H9 (cell line): Measurements from ENCODE around the gene LAMB4. TPM values are rescaled to one million over a fixed set of nuclear protein-coding genes. Genes with fewer than 3 reads are reported as not detected.

Experiments
- DNase-seq: peaks from one replicate; pipeline ENCODE4 v3.0.0-alpha.2; 2017
- H2AFZ ChIP-seq: one replicate; pipeline ENCODE4 v1.6.1; 2013; ENCODE audit warnings: mild to moderate bottlenecking, low read length, control low read depth, moderate library complexity
- H2AK5ac ChIP-seq: 2 replicates; pipeline ENCODE4 v1.6.1; 2013; ENCODE audit warnings: low read length, control low read depth, mixed read lengths; ENCODE audit not compliant: insufficient read length
- H2BK120ac ChIP-seq: one replicate; pipeline ENCODE4 v1.6.1; 2013; ENCODE audit warnings: low read depth, mild to moderate bottlenecking, low read length, control low read depth, inconsistent platforms; ENCODE audit not compliant: poor library complexity, severe bottlenecking
- H2BK12ac ChIP-seq: 2 replicates; pipeline ENCODE4 v1.6.1; 2013; ENCODE audit warnings: low read length, control low read depth, mixed read lengths, low read depth; ENCODE audit not compliant: insufficient read length
- H2BK15ac ChIP-seq: 2 replicates; pipeline ENCODE4 v1.6.1; 2013; ENCODE audit warnings: low read depth, low read length, control low read depth
- H2BK20ac ChIP-seq: one replicate; pipeline ENCODE4 v1.6.1; 2013; ENCODE audit warnings: low read depth, mild to moderate bottlenecking, low read length, control low read depth, inconsistent platforms; ENCODE audit not compliant: poor library complexity, severe bottlenecking
- H2BK5ac ChIP-seq: 2 replicates; pipeline ENCODE4 v1.6.1; 2013; ENCODE audit warnings: low read length, control low read depth, mixed read lengths; ENCODE audit not compliant: insufficient read length
- H3K14ac ChIP-seq: 2 replicates; pipeline ENCODE4 v1.6.1; 2013; ENCODE audit warnings: low read length, control low read depth; ENCODE audit not compliant: insufficient read depth
- H3K18ac ChIP-seq: 2 replicates; pipeline ENCODE4 v1.6.1; 2013; ENCODE audit warnings: low read depth, mild to moderate bottlenecking, mixed read lengths, low read length, control low read depth; ENCODE audit not compliant: insufficient read length
- H3K23ac ChIP-seq: 2 replicates; pipeline ENCODE4 v1.6.1; 2013; ENCODE audit warnings: low read length, control low read depth, mixed read lengths, low read depth; ENCODE audit not compliant: insufficient read length
- H3K23me2 ChIP-seq: 2 replicates; pipeline ENCODE4 v1.6.1; 2013; ENCODE audit warnings: low read depth, mild to moderate bottlenecking, mixed read lengths, low read length, control low read depth; ENCODE audit not compliant: insufficient read length, poor library complexity, severe bottlenecking
- H3K27ac ChIP-seq: 2 replicates; pipeline ENCODE4 v1.5.1; 2013; ENCODE audit warnings: low read length, control low read depth, mixed read lengths, low read depth; ENCODE audit not compliant: insufficient read length
- H3K27me3 ChIP-seq: 2 replicates; pipeline ENCODE4 v1.6.1; 2013; ENCODE audit warnings: low read length, control low read depth, inconsistent platforms; ENCODE audit not compliant: insufficient read depth
- H3K4ac ChIP-seq: 2 replicates; pipeline ENCODE4 v1.6.1; 2013; ENCODE audit warnings: low read depth, mild to moderate bottlenecking, control low read depth, inconsistent platforms, low read length, moderate library complexity
- H3K4me1 ChIP-seq: 2 replicates; pipeline ENCODE4 v1.6.1; 2013; ENCODE audit warnings: low read length, control low read depth, inconsistent platforms; ENCODE audit not compliant: insufficient read depth
- H3K4me2 ChIP-seq: 2 replicates; pipeline ENCODE4 v1.6.1; 2013; ENCODE audit warnings: low read length, control low read depth, mixed read lengths; ENCODE audit not compliant: insufficient read length, insufficient read depth
- H3K56ac ChIP-seq: 2 replicates; pipeline ENCODE4 v1.6.1; 2013; ENCODE audit warnings: low read depth, mild to moderate bottlenecking, mixed read lengths, low read length, control low read depth; ENCODE audit not compliant: insufficient read length
- H3K79me1 ChIP-seq: 2 replicates; pipeline ENCODE4 v1.6.1; 2013; ENCODE audit warnings: low read depth, mild to moderate bottlenecking, moderate library complexity, low read length, control low read depth, inconsistent platforms; ENCODE audit not compliant: insufficient read depth, poor library complexity, severe bottlenecking
- H3K79me2 ChIP-seq: 2 replicates; pipeline ENCODE4 v1.6.1; 2013; ENCODE audit warnings: low read length, control low read depth, inconsistent platforms; ENCODE audit not compliant: insufficient read depth
- H3K9ac ChIP-seq: 2 replicates; pipeline ENCODE4 v1.6.1; 2013; ENCODE audit warnings: low read length, control low read depth, mixed read lengths; ENCODE audit not compliant: insufficient read length; ENCODE audit errors: extremely low read depth
- H3K9me3 ChIP-seq: one replicate; pipeline ENCODE4 v1.6.1; 2013; ENCODE audit warnings: low read depth, low read length, inconsistent platforms; ENCODE audit not compliant: control insufficient read depth
- H3T11ph ChIP-seq: one replicate; pipeline ENCODE4 v1.6.1; 2013; ENCODE audit warnings: mild to moderate bottlenecking, low read length, control low read depth, inconsistent platforms
- H4K20me1 ChIP-seq: one replicate; pipeline ENCODE4 v1.6.1; 2013; ENCODE audit not compliant: control insufficient read depth, insufficient read length, insufficient read depth
- H4K5ac ChIP-seq: 2 replicates; pipeline ENCODE4 v1.6.1; 2013; ENCODE audit warnings: low read depth, mild to moderate bottlenecking, mixed read lengths, low read length, control low read depth; ENCODE audit not compliant: insufficient read length
- H4K8ac ChIP-seq: replicated peaks from 2 replicates; pipeline ENCODE4 v1.6.1; 2013; ENCODE audit warnings: low read length, control low read depth, mixed read lengths, low read depth; ENCODE audit not compliant: insufficient read length
- H4K91ac ChIP-seq: 2 replicates; pipeline ENCODE4 v1.6.1; 2013; ENCODE audit warnings: low read depth, mild to moderate bottlenecking, moderate library complexity, mixed read lengths, low read length, control low read depth; ENCODE audit not compliant: insufficient read length
- H3K27ac Mint-ChIP-seq, 3 experiments: 2 replicates in 2 of 3; 3 replicates in 1 of 3; pipeline ENCODE4 v1.8.0; 2020 to 2021; ENCODE audit warnings: mixed read lengths in 3 of 3, mild to moderate bottlenecking in 1 of 3, moderate library complexity in 1 of 3
- H3K27me3 Mint-ChIP-seq: 2 replicates; pipeline ENCODE4 v1.8.0; 2021; ENCODE audit warnings: low read depth, mild to moderate bottlenecking, moderate library complexity, mixed read lengths
- H3K36me3 Mint-ChIP-seq, 3 experiments: 2 replicates in 2 of 3; 3 replicates in 1 of 3; pipeline ENCODE4 v1.8.0; 2020 to 2021; ENCODE audit warnings: low read depth in 3 of 3, mixed read lengths in 3 of 3; ENCODE audit not compliant: insufficient read depth in 1 of 3
- H3K4me1 Mint-ChIP-seq, 2 experiments: 2 replicates each; pipeline ENCODE4 v1.8.0; 2020; ENCODE audit warnings: mixed read lengths in 2 of 2
- H3K4me3 Mint-ChIP-seq, 2 experiments: 2 replicates in 1 of 2; 3 replicates in 1 of 2; pipeline ENCODE4 v1.8.0; 2020 to 2021; ENCODE audit warnings: mild to moderate bottlenecking in 2 of 2, mixed read lengths in 2 of 2, moderate library complexity in 1 of 2
- H3K9me3 Mint-ChIP-seq, 2 experiments: 2 replicates in 1 of 2; 3 replicates in 1 of 2; pipeline ENCODE4 v1.8.0; 2020; ENCODE audit warnings: mild to moderate bottlenecking in 2 of 2, mixed read lengths in 2 of 2, moderate library complexity in 1 of 2
- CTCF ChIP-seq: fragments of 200-600 bp; sonication (generic); conservative IDR thresholded peaks from 3 replicates; pipeline ENCODE4 v1.8.0; 2021; ENCODE audit warnings: antibody characterized with exemption, mild to moderate bottlenecking
- total RNA-seq: library from RNA; stranded (reverse); gene quantifications from 2 replicates; pipeline ENCODE4 v1.2.1, GENCODE V29; 2021

LAMB4 gene
- total RNA-seq, 1 experiment from 2014 or later: not detected

GRCh38 chr7:108108131-108108530 lies 22.0 kb downstream of the LAMB4 start:
- Histone ChIP-seq H3K27me3 (no peaks in the 10 kb centered on the region), H3K79me1 (no peaks in the 10 kb centered on the region), H3T11ph (no peak overlapping the region), H3K4ac (no peak overlapping the region), H2BK20ac (no peak overlapping the region), H3K27ac (no peak overlapping the region), H3K9ac (no peak overlapping the region), H3K56ac (no peak overlapping the region), H3K18ac (no peak overlapping the region), H4K8ac (no peak overlapping the region), H4K20me1 (no peaks in the 10 kb centered on the region), H2BK5ac (no peak overlapping the region), H3K9me3 (no peaks in the 10 kb centered on the region), H3K23ac (no peak overlapping the region), H4K5ac (no peak overlapping the region), H2BK120ac (no peak overlapping the region), H2BK12ac (no peak overlapping the region), H3K4me2 (no peak overlapping the region), H4K91ac (no peak overlapping the region), H3K23me2 (no peaks in the 10 kb centered on the region), H3K4me1 (no peaks in the 10 kb centered on the region), H2AFZ (no peak overlapping the region), H2BK15ac (no peak overlapping the region), H3K79me2 (no peaks in the 10 kb centered on the region), H3K14ac (no peak overlapping the region), H2AK5ac (no peak overlapping the region)
- no peaks in the 10 kb centered on the region for H3K36me3 Mint-ChIP-seq
- no peaks in the 10 kb centered on the region; the same call in 1 of the 2 replicates for H3K27me3 Mint-ChIP-seq
- H3K27ac Mint-ChIP-seq: no peak overlapping the region
- H3K9me3 Mint-ChIP-seq: no peaks in the 10 kb centered on the region
- H3K4me3 Mint-ChIP-seq: no peak overlapping the region
- no peak for DNase-seq
- no peaks in the 10 kb centered on the region for H3K4me1 Mint-ChIP-seq
- TF ChIP-seq CTCF: no peak
